Tibial nerve (tissue), 3 donors: ENCODE results near the gene UBASH3A.

Source experiments
- CTCF ChIP-seq, 5 experiments: fragments of 200-600 bp in 3 of 5; fragments of 450-650 bp in 2 of 5; sonication (generic) in 3 of 5; IDR thresholded peaks; one replicate each; pipeline ENCODE4 v1.5.1; 2016 to 2019; ENCODE audit warnings: antibody characterized with exemption in 5 of 5, mild to moderate bottlenecking in 3 of 5, moderate library complexity in 2 of 5
- POLR2A ChIP-seq, 2 donors: fragments of 450-650 bp; IDR thresholded peaks; one replicate each; pipeline ENCODE4 v1.6.1; 2017; ENCODE audit warnings: antibody characterized with exemption in 2 of 2, mild to moderate bottlenecking in 2 of 2, moderate library complexity in 2 of 2

GRCh38 chr21:42389449-42389835 is 14.3 kb upstream of the UBASH3A start:
- TF ChIP-seq CTCF (IDR thresholded peaks at IDR 0.05) (no peak), POLR2A (IDR thresholded peaks at IDR 0.05) (no peak)
